ENCODE measurements around the gene NUP42. TPM values are rescaled to one million over a fixed set of nuclear protein-coding genes. Genes with fewer than 3 reads are reported as not detected.

NUP42 gene
- total and polyA plus RNA-seq, 2 of the 13 experiments (the other 11 are each of a cell fraction or from before 2014, with no cell fraction given) = 32.0 to 51.5 TPM

- TF ChIP-seq EP300 (IDR thresholded peaks at IDR 0.05; ENCODE audit: low read depth in 2 of 2, low read length in 2 of 2) (peak in 1 of 2 experiments; percentile 57; a peak in 2 of 4 replicates), EP300 (CRISPR knock-in tag; IDR thresholded peaks at IDR 0.05; ENCODE audit: borderline replicate concordance) (peak; percentile 16; the same call in 1 of the 2 replicates), CCDC6 (CRISPR knock-in tag; IDR thresholded peaks at IDR 0.05) (peak; percentile 84; the same call in 1 of the 2 replicates), ZNF652 (CRISPR knock-in tag; IDR thresholded peaks at IDR 0.05; ENCODE audit: borderline replicate concordance, low read depth) (no peak), TMF1 (CRISPR knock-in tag; IDR thresholded peaks at IDR 0.05; ENCODE audit: low read depth) (0 out of 2 replicates have a peak, but pooled peaks have one; percentile 74), ATF3 (CRISPR knock-in tag; IDR thresholded peaks at IDR 0.05) (peak; percentile 42; the same call in 1 of the 2 replicates), ZNF10 (CRISPR knock-in tag; IDR thresholded peaks at IDR 0.05; ENCODE audit: borderline replicate concordance, low read depth) (no peak), PBX2 (CRISPR knock-in tag; IDR thresholded peaks at IDR 0.05) (no peak), KDM4B (CRISPR knock-in tag; IDR thresholded peaks at IDR 0.05) (no peak), ZNF704 (CRISPR knock-in tag; IDR thresholded peaks at IDR 0.05; ENCODE audit: borderline replicate concordance) (no peak), ZNF75D (CRISPR knock-in tag; IDR thresholded peaks at IDR 0.05; ENCODE audit: borderline replicate concordance) (no peak), HOXA9 (CRISPR knock-in tag; IDR thresholded peaks at IDR 0.05; ENCODE audit: borderline replicate concordance) (no peak), ZNF615 (CRISPR knock-in tag; IDR thresholded peaks at IDR 0.05; ENCODE audit: borderline replicate concordance) (no peak), NFYB (CRISPR knock-in tag; IDR thresholded peaks at IDR 0.05) (peak; percentile 83), KLF16 (CRISPR knock-in tag; IDR thresholded peaks at IDR 0.05) (peak in 1 of 2 experiments; percentile 90; a peak in 2 of 4 replicates), ZNF3 (CRISPR knock-in tag; IDR thresholded peaks at IDR 0.05) (no peak), ZNF124 (CRISPR knock-in tag; IDR thresholded peaks at IDR 0.05) (peak; percentile 77; the same call in 1 of the 2 replicates), IRX3 (CRISPR knock-in tag; IDR thresholded peaks at IDR 0.05; ENCODE audit: borderline replicate concordance, low read depth) (0 out of 2 replicates have a peak, but pooled peaks have one; percentile 69), MAFK (conservative IDR thresholded peaks at IDR 0.05 in 1 of 2, IDR thresholded peaks at IDR 0.05 in 1 of 2; ENCODE audit: low read length in 2 of 2) (0 out of 4 replicates have a peak, but pooled peaks of 1 of the 2 experiments have one; percentile 11), ZBTB1 (CRISPR knock-in tag; IDR thresholded peaks at IDR 0.05; ENCODE audit: borderline replicate concordance) (no peak), FOXC1 (CRISPR knock-in tag; IDR thresholded peaks at IDR 0.05; ENCODE audit: borderline replicate concordance) (peak; percentile 63), SAP130 (CRISPR knock-in tag; IDR thresholded peaks at IDR 0.05; ENCODE audit: low read depth) (peak; percentile 99)
- TF ChIP-seq, protein P1, sequence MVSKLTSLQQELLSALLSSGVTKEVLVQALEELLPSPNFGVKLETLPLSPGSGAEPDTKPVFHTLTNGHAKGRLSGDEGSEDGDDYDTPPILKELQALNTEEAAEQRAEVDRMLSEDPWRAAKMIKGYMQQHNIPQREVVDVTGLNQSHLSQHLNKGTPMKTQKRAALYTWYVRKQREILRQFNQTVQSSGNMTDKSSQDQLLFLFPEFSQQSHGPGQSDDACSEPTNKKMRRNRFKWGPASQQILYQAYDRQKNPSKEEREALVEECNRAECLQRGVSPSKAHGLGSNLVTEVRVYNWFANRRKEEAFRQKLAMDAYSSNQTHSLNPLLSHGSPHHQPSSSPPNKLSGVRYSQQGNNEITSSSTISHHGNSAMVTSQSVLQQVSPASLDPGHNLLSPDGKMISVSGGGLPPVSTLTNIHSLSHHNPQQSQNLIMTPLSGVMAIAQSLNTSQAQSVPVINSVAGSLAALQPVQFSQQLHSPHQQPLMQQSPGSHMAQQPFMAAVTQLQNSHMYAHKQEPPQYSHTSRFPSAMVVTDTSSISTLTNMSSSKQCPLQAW (CRISPR knock-in tag; IDR thresholded peaks at IDR 0.05) = peak; percentile 83
These were observed at the start of gene NUP42 (continued) for GRCh38 chr7:23181684-23182553.

Measured in HepG2 (cell line).